GM21619 (cell line): ENCODE results near the gene METTL16.
A peak's percentile ranks its signal among the peaks of the same experiment; 100 is the strongest.

Source experiments
- ATAC-seq: cut with Tn5 transposase; IDR thresholded peaks from one replicate; pipeline ENCODE4 v1.9.1; 2021; ENCODE audit not compliant: unreplicated experiment

Gene METTL16

DNA sequence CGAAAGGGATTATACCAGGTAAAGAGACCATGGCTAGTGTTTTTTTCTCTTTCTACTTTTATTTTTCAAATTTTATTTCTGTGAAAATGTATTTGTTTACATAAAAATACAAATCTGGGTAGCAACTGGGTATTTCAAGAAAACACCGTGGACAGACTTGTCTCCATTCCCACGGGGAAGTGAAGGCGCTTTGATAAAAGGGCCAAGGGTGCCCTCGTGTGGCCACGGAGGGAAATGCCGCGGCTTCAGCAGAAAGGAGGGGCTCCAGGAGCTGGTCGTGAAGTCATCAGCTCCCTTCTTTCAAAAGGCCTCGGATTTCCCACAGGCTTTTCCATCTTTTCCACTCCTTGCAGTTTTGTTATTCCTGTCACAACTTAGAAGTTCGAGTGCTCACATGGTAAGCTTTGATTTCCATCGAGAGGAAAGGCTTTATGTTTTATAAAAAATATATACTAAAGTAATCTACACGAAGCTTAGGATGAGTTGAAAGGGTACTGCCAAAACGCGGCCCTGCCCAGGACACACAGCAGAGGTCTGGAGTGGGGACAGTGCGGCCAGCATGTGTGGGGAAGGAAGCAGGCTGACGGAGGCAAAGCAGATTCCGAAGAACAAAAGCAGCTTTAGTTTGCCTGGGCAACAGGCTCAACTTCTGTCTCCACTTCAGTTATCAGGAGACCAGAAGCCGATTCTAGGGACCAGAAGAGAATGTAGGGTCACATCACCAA lies 95.5 kb downstream of the METTL16 start:
- no peak for ATAC-seq

- ATAC-seq: no peak
Observed at GRCh38 chr17:2415081-2415480, 96.6 kb downstream of the METTL16 start.

GRCh38 chr17:2414446-2415064 lies 97.1 kb downstream of the METTL16 start:
- no peak for ATAC-seq

GRCh38 chr17:2412561-2413021 lies 99.1 kb downstream of the METTL16 start:
- ATAC-seq: no peak

GRCh38 chr17:2410951-2411350 lies 100.7 kb downstream of the METTL16 start:
- ATAC-seq: no peak

GRCh38 chr17:2406903-2407790 lies 104.5 kb downstream of the METTL16 start:
- ATAC-seq: no peak

DNA sequence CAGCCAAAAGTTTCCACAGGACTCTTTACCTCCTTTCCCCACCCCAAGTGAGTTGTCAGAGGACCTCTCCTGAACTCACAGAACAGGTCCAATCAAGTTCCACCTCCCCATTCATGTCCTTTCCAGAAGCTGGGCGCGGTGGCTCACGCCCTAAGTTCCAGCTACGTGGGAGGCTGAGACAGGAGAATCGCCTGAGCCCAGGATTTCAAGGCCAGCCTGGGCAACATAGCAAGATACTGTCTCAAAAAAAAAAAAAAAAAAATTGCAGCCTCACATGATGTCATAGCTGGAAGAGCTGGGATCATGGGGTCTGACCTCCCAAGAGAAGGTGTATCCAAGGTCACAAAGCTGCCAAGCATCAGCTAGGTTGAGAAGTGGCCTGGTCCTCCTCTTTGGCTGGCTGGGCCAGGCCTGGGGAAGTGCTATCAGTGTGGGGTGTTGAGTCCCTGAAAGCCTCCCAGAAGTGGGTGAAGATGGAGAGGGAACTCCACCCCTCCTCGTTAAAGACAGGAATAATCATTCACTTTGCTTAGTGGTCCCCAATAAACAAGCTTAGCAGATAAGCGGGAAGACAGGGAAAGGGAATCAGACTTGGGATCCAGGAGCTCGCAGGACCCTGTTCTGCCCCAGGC lies 105.3 kb downstream of the METTL16 start:
- no peak for ATAC-seq

DNA sequence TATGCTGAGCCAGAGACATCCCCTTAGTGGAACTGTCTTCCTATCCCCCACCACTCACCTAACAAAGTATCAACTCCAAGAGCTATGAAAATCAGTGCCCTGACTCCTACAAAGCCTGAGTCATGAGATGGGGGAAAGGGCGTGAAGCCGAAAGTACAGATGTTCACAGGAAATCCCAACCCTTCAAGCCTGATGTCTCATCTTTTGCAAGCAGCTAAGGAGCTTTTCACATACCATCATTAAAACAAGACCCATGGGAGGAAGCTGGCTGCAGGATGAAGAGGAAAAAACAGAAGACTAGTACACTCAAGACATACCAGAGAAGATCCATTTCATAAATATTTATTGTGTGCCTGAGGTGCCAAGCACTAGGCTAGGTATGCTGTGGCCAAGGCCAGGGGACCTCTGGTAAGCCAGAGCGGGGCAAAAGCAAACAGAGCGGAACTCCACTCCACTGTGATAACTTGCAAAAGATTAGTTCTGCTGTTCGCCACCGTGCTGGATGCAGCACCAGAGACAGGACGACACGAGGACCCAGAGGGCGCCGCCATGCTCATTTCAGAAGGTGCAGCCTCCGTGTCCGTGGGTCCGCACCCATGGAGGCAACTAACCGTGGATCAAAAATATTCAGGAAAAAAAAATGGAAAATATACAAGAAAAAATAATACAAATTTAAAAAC lies 106.3 kb downstream of the METTL16 start:
- no peak for ATAC-seq

- ATAC-seq: no peak
Observed at GRCh38 chr17:2403044-2403443, 108.6 kb downstream of the METTL16 start.

GRCh38 chr17:2402544-2402943 lies 109.1 kb downstream of the METTL16 start:
- no peak for ATAC-seq

GRCh38 chr17:2401426-2402221 lies 110.1 kb downstream of the METTL16 start:
- ATAC-seq: peak; percentile 40

DNA sequence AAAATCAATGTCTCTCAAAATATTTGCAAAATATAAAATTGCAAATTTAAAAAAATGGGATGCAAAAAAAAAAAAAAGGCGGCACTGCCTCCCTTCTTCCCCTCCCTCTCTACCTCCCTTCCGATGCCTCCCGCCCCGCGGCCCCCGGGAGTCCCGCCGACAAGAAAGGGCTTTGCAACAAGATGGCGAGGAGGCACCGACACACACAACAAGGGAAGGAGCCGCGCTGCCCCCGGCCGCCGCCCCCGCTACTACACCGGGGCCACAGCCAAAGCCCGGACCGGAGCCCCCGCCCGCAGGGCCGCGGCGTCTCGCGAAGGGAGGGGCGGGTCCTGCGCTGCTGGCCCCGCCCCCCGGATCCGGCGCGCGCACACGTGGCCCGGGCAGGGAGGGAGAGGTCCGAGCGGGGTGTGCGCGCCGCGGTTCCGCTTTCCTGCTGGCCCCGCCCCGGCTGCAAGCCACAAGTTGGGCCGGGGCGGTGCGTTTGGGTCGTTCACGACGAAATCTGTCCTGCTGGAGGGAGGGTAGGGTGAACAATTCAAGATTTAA lies 110.7 kb downstream of the METTL16 start, which contains the start of gene MNT:
TSS of gene MNT (minus strand) at position 184 of the 549 bp plus-strand sequence. CDS start 348 bp downstream, outside the sequence.
- ATAC-seq: peak; percentile 29

DNA sequence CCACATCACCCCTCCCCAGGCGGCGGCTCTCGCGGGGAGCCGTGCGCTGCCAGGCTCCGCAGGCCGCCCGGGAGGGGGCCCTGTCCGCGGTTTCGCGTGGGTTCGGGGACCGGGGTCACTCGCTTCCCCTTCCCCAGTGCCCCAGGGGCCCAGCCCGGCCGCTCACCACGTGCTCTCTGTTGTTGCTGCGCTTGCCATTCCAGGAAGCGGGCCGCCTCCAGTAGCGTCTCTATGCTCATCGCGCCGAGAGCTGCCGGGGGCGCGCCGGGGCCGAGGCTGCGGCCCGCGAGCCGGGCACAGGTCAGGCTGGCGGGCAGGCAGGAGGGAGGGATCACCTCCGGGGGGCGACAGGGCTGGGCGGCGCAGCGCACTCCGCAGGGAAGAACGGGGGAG lies 111.2 kb downstream of the METTL16 start:
- ATAC-seq: no peak

DNA sequence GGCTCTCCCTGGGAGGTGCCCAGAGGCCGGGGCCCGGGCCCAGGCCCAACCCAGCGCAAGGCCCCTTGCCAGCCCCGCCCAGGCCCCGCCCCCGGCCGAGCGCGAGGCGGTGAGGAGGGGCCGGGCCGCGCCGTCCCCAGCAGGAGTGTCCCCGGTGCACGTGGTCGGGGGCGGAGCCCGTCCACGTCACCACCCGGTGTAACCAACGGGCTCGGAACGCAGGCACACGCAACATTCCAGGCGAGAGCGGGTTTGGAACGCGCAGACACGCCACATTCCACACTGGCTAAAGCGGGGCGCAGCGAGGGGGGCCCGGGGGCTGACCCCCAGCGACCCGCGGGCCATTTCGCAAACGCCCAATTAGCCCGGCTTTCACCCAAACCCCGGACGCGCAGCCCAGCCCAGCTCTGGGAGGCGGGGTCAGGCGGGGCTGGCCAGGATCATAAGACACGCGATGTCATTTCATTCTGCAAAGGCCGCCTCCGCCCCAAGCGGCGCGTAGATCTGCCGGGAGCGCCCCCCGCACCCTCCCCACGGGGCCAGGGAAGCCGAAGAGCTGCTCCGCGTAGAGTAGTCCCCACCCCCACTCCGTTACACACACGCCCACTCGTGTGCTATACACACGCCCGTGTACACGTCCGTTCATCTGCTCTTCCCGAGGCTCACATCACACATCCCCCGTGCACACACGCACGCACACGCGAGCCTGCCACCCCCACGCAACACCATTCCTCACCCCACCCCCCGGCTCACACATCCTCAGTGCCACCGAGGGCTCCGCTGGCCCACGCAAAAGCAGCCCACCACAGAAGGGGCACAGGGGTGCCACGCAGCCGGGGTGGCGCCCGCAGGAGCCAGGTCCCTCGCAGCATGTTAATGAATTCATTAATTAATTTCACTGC lies 111.9 kb downstream of the METTL16 start:
- peak; percentile 34 for ATAC-seq

GRCh38 chr17:2398655-2399571 lies 112.8 kb downstream of the METTL16 start:
- ATAC-seq: no peak

DNA sequence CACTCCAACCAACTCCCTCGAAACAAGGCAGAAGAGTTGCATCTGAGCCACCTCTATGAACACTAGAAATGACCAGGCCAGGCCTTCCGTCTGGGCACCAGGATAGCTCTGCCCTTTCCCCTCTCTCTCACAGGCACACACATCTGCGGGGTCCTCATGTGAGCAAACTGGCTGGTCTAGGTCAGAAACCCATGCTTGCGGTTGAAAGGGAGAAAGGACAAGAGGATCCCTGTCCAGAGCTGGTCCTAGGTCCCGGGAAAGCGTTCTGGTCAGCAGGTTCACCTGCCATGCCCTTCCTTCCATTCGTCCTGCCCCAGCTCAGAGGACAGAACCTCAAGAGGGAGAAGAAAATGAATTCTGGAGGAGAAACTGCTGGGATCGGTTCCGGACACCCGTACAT lies 113.5 kb downstream of the METTL16 start:
- ATAC-seq: no peak
